WTC11 (cell line): ENCODE data around the gene MEGF10. TPM values are rescaled to one million over a fixed set of nuclear protein-coding genes. Genes with fewer than 3 reads are reported as not detected.

Experiments used
- ATAC-seq: fragments of 200-7000 bp; cut with Tn5 transposase; 2 replicates; pipeline ENCODE4 v1.10.0; 2021; ENCODE audit warnings: mild to moderate bottlenecking, moderate library complexity
- CTCF ChIA-PET: fragments of 300-600 bp; sonication (Branson Sonifier 250); formaldehyde crosslinking; loops from one replicate; lab custom pipeline; 2021; ENCODE audit warnings: antibody characterized with exemption; lab: Charles Lee
- POLR2A ChIA-PET: fragments of 350-600 bp; sonication (Branson Sonifier 250); formaldehyde crosslinking; loops from one replicate; lab custom pipeline; 2021; ENCODE audit warnings: antibody characterized with exemption; lab: Charles Lee
- DNase-seq: peaks from one replicate; pipeline ENCODE4 v3.0.0; 2021; ENCODE audit warnings: low spot score
- H3K27ac Mint-ChIP-seq: 2 replicates; pipeline ENCODE4 v1.8.0; 2021; ENCODE audit warnings: mixed read lengths
- H3K27me3 Mint-ChIP-seq: 2 replicates; pipeline ENCODE4 v1.8.0; 2021; ENCODE audit warnings: low read depth, mild to moderate bottlenecking, moderate library complexity, mixed read lengths
- H3K36me3 Mint-ChIP-seq: 2 replicates; pipeline ENCODE4 v1.8.0; 2021; ENCODE audit warnings: mixed read lengths
- H3K4me1 Mint-ChIP-seq: 2 replicates; pipeline ENCODE4 v1.8.0; 2022; ENCODE audit warnings: mixed read lengths
- H3K4me3 Mint-ChIP-seq: 2 replicates; pipeline ENCODE4 v1.8.0; 2021; ENCODE audit warnings: mild to moderate bottlenecking, moderate library complexity, mixed read lengths
- H3K9me3 Mint-ChIP-seq: 2 replicates; pipeline ENCODE4 v1.8.0; 2021; ENCODE audit warnings: mixed read lengths
- AFF4 ChIP-seq: sonication (generic); formaldehyde crosslinking; IDR thresholded peaks from 2 replicates; pipeline ENCODE4 v1.8.1; 2023; ENCODE audit warnings: mild to moderate bottlenecking, missing genetic modification reagents, borderline replicate concordance
- ATF6 ChIP-seq: sonication (generic); formaldehyde crosslinking; IDR thresholded peaks from 2 replicates; pipeline ENCODE4 v1.8.1; 2023; ENCODE audit warnings: mild to moderate bottlenecking, missing genetic modification reagents
- CBFB ChIP-seq: sonication (generic); formaldehyde crosslinking; IDR thresholded peaks from 2 replicates; pipeline ENCODE4 v1.8.1; 2022; ENCODE audit warnings: mild to moderate bottlenecking, low read depth, missing genetic modification reagents
- E2F1 ChIP-seq: sonication (generic); formaldehyde crosslinking; IDR thresholded peaks from 2 replicates; pipeline ENCODE4 v1.8.0; 2022; ENCODE audit warnings: mild to moderate bottlenecking, missing genetic modification reagents
- GRHL2 ChIP-seq: fragments of 250-450 bp; sonication (Bioruptor Pico); IDR thresholded peaks from 2 replicates; pipeline ENCODE4 v1.8.0; 2022; ENCODE audit warnings: mild to moderate bottlenecking, moderate library complexity; ENCODE audit not compliant: insufficient replicate concordance, severe bottlenecking
- HMGA2 ChIP-seq: fragments of 250-450 bp; sonication (Bioruptor Pico); IDR thresholded peaks from 2 replicates; pipeline ENCODE4 v1.4.0; 2021; ENCODE audit warnings: mild to moderate bottlenecking, moderate library complexity
- PRDM15 ChIP-seq: sonication (generic); formaldehyde crosslinking; IDR thresholded peaks from 2 replicates; pipeline ENCODE4 v1.8.0; 2022; ENCODE audit warnings: missing genetic modification reagents
- RORB ChIP-seq: fragments of 250-450 bp; sonication (Bioruptor Pico); IDR thresholded peaks from 2 replicates; pipeline ENCODE4 v1.9.0; 2021; ENCODE audit warnings: mild to moderate bottlenecking
- SMAD3 ChIP-seq: sonication (generic); formaldehyde crosslinking; IDR thresholded peaks from 2 replicates; pipeline ENCODE4 v1.8.0; 2022; ENCODE audit warnings: missing genetic modification reagents, mild to moderate bottlenecking, borderline replicate concordance
- TCF7 ChIP-seq: sonication (generic); formaldehyde crosslinking; IDR thresholded peaks from 2 replicates; pipeline ENCODE4 v1.8.0; 2022; ENCODE audit warnings: mild to moderate bottlenecking, low read depth, missing genetic modification reagents, moderate library complexity
- TP53 ChIP-seq: sonication (generic); formaldehyde crosslinking; IDR thresholded peaks from 2 replicates; pipeline ENCODE4 v1.8.1; 2023; ENCODE audit warnings: mild to moderate bottlenecking, missing genetic modification reagents
- ZNF219 ChIP-seq: sonication (generic); formaldehyde crosslinking; IDR thresholded peaks from 2 replicates; pipeline ENCODE4 v1.8.0; 2023; ENCODE audit warnings: missing genetic modification reagents, mild to moderate bottlenecking, borderline replicate concordance
- total RNA-seq: library from RNA; stranded (reverse); gene quantifications from 3 replicates; pipeline ENCODE4 v1.2.3, GENCODE V29; 2021
- TF ChIP-seq, protein P1 (sequence below): sonication (generic); formaldehyde crosslinking; IDR thresholded peaks from 2 replicates; pipeline ENCODE4 v1.8.1; 2022; ENCODE audit warnings: mild to moderate bottlenecking, moderate library complexity, missing genetic modification reagents
- TF ChIP-seq, protein P2 (sequence below): sonication (generic); formaldehyde crosslinking; IDR thresholded peaks from 2 replicates; pipeline ENCODE4 v1.8.1; 2023; ENCODE audit warnings: mild to moderate bottlenecking, missing genetic modification reagents
- TF ChIP-seq, protein P3 (sequence below): sonication (generic); formaldehyde crosslinking; IDR thresholded peaks from 2 replicates; pipeline ENCODE4 v1.8.0; 2023; ENCODE audit warnings: missing genetic modification reagents, mild to moderate bottlenecking, borderline replicate concordance

The MEGF10 gene
- total RNA-seq, 1 experiment from 2014 or later, result 24.5 TPM

- DNase-seq, result no peak
- no peak for ATAC-seq
- no peaks in the 10 kb centered on the region for H3K27me3 Mint-ChIP-seq
- peaks cover 14% of the 10 kb centered on the region for H3K4me1 Mint-ChIP-seq
- H3K27ac Mint-ChIP-seq, result no peak overlapping the region
- H3K9me3 Mint-ChIP-seq, result no peaks in the 10 kb centered on the region
- no peak overlapping the region for H3K4me3 Mint-ChIP-seq
- TF ChIP-seq E2F1, result no peak
- TF ChIP-seq SMAD3 (CRISPR knock-in tag), result no peak
- no peak for TF ChIP-seq RORB
- no peak for TF ChIP-seq AFF4
- no peak for TF ChIP-seq TP53 (CRISPR knock-in tag)
- TF ChIP-seq CBFB, result no peak
- TF ChIP-seq, protein P1, sequence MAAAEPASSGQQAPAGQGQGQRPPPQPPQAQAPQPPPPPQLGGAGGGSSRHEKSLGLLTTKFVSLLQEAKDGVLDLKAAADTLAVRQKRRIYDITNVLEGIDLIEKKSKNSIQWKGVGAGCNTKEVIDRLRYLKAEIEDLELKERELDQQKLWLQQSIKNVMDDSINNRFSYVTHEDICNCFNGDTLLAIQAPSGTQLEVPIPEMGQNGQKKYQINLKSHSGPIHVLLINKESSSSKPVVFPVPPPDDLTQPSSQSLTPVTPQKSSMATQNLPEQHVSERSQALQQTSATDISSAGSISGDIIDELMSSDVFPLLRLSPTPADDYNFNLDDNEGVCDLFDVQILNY, result no peak
- TF ChIP-seq, all 79 proteins: peak for 0
- peaks cover 3% of the 10 kb centered on the region; the same call in 1 of the 2 replicates for H3K36me3 Mint-ChIP-seq
- CTCF ChIA-PET, result no interaction called here
- POLR2A ChIA-PET, result no interaction called here
These were observed 122.1 kb downstream of the MEGF10 start for GRCh38 chr5:127412698-127413097.

DNA sequence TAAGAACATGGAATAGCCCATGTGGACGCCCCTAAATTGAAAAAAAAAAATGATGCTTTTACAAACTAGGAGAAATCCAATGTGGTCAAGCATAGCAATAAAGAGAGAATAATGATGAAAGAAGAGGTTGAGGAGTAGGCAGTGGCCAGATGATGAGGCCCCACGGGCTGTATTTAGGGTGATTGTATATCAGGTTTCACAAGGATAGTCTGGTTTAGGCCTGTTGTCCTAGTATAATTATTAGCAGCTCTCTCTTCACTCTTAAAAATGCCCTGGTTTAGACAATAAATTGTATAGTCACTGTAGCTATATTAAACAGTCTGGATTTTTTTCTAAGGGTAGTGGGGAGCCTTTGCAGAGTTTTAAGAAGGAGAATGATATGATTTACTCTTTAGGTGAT, 124.4 kb downstream of the MEGF10 start:
- Mint-ChIP-seq H3K4me3 (no peak overlapping the region), H3K27me3 (no peaks in the 10 kb centered on the region), H3K36me3 (peaks cover 3% of the 10 kb centered on the region), H3K27ac (no peak overlapping the region), H3K9me3 (no peaks in the 10 kb centered on the region), H3K4me1 (peaks cover 7% of the 10 kb centered on the region)
- CTCF ChIA-PET, result no interaction called here
- POLR2A ChIA-PET, result interaction anchor here (0.6 kb wide), 1 partner anchor 34 kb away, joined by 6 read pairs; no protein-coding TSS in a partner anchor
- no peak for DNase-seq
- ATAC-seq, result no peak
- TF ChIP-seq ATF6 (CRISPR knock-in tag) (no peak), GRHL2 (CRISPR knock-in tag) (no peak), SMAD3 (CRISPR knock-in tag) (no peak), TCF7 (CRISPR knock-in tag) (no peak), ZNF219 (CRISPR knock-in tag) (no peak), PRDM15 (CRISPR knock-in tag) (no peak), HMGA2 (CRISPR knock-in tag) (no peak)
- TF ChIP-seq, protein P2, sequence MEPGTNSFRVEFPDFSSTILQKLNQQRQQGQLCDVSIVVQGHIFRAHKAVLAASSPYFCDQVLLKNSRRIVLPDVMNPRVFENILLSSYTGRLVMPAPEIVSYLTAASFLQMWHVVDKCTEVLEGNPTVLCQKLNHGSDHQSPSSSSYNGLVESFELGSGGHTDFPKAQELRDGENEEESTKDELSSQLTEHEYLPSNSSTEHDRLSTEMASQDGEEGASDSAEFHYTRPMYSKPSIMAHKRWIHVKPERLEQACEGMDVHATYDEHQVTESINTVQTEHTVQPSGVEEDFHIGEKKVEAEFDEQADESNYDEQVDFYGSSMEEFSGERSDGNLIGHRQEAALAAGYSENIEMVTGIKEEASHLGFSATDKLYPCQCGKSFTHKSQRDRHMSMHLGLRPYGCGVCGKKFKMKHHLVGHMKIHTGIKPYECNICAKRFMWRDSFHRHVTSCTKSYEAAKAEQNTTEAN (CRISPR knock-in tag), result no peak
- TF ChIP-seq, protein P3, sequence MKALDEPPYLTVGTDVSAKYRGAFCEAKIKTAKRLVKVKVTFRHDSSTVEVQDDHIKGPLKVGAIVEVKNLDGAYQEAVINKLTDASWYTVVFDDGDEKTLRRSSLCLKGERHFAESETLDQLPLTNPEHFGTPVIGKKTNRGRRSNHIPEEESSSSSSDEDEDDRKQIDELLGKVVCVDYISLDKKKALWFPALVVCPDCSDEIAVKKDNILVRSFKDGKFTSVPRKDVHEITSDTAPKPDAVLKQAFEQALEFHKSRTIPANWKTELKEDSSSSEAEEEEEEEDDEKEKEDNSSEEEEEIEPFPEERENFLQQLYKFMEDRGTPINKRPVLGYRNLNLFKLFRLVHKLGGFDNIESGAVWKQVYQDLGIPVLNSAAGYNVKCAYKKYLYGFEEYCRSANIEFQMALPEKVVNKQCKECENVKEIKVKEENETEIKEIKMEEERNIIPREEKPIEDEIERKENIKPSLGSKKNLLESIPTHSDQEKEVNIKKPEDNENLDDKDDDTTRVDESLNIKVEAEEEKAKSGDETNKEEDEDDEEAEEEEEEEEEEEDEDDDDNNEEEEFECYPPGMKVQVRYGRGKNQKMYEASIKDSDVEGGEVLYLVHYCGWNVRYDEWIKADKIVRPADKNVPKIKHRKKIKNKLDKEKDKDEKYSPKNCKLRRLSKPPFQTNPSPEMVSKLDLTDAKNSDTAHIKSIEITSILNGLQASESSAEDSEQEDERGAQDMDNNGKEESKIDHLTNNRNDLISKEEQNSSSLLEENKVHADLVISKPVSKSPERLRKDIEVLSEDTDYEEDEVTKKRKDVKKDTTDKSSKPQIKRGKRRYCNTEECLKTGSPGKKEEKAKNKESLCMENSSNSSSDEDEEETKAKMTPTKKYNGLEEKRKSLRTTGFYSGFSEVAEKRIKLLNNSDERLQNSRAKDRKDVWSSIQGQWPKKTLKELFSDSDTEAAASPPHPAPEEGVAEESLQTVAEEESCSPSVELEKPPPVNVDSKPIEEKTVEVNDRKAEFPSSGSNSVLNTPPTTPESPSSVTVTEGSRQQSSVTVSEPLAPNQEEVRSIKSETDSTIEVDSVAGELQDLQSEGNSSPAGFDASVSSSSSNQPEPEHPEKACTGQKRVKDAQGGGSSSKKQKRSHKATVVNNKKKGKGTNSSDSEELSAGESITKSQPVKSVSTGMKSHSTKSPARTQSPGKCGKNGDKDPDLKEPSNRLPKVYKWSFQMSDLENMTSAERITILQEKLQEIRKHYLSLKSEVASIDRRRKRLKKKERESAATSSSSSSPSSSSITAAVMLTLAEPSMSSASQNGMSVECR (CRISPR knock-in tag), result no peak
